Upper lobe of left lung (tissue), 6 donors: ENCODE measurements around the gene DHRS13. TPM values are rescaled to one million over a fixed set of nuclear protein-coding genes. Genes with fewer than 3 reads are reported as not detected.
A peak's percentile ranks its signal among the peaks of the same experiment; 100 is the strongest.

Experiments
- ATAC-seq, 2 donors: fragments of 200-7000 bp; cut with Tn5 transposase; one replicate each; pipeline ENCODE4 v1.9.1; 2022; ENCODE audit warnings: mild to moderate bottlenecking in 2 of 2, moderate library complexity in 2 of 2; ENCODE audit not compliant: low FRiP score in 2 of 2
- DNase-seq, 2 donors: peaks; one replicate each; pipeline ENCODE4 v3.0.0-alpha.2; 2019 to 2020
- H3K27ac ChIP-seq, 4 donors: fragments of 200-600 bp; sonication (generic); one replicate each; pipeline ENCODE4 v1.5.1; 2016 to 2019
- H3K27me3 ChIP-seq, 4 donors: fragments of 200-600 bp; sonication (generic); one replicate each; pipeline ENCODE4 v1.5.1; 2017 to 2019
- H3K36me3 ChIP-seq, 4 donors: fragments of 200-600 bp; sonication (generic); one replicate each; pipeline ENCODE4 v1.5.1; 2016 to 2019
- H3K4me1 ChIP-seq, 4 donors: fragments of 200-600 bp; sonication (generic); one replicate each; pipeline ENCODE4 v1.5.1; 2018 to 2019
- H3K4me3 ChIP-seq, 4 donors: fragments of 200-600 bp; sonication (generic); one replicate each; pipeline ENCODE4 v1.5.1; 2017 to 2019; ENCODE audit warnings: mild to moderate bottlenecking in 2 of 4, moderate library complexity in 1 of 4
- H3K9me3 ChIP-seq, 4 donors: fragments of 200-600 bp; sonication (generic); one replicate each; pipeline ENCODE4 v1.5.1; 2018 to 2019
- EP300 ChIP-seq, 4 donors: sonication (generic); formaldehyde crosslinking; IDR thresholded peaks; one replicate each; pipeline ENCODE4 v1.5.1; 2017; ENCODE audit warnings: antibody characterized with exemption in 4 of 4, control low read depth in 2 of 4
- POLR2A ChIP-seq, 4 donors: fragments of 450-650 bp; IDR thresholded peaks; one replicate each; pipeline ENCODE4 v1.5.1; 2016 to 2017; ENCODE audit warnings: antibody characterized with exemption in 4 of 4, mild to moderate bottlenecking in 2 of 4
- POLR2AphosphoS5 ChIP-seq, 2 donors: sonication (generic); formaldehyde crosslinking; IDR thresholded peaks; one replicate each; pipeline ENCODE4 v1.5.1; 2017; ENCODE audit warnings: antibody characterized with exemption in 2 of 2
- WGBS, 2 donors: methylation state at CpG; one replicate each; pipeline ENCODE4 v1.1.5; 2017 to 2018; 5-methylcytosine and 5-hydroxymethylcytosine counted together
- total RNA-seq, 6 donors: library from RNA; depleted of rRNA in 4 of 6; stranded (reverse); fragments of >200 nt in 4 of 6; gene quantifications; one replicate each; pipeline versions ENCODE4 v1.1.0 to v1.2.1, GENCODE V29; 2016 to 2021
- TF ChIP-seq, protein P1 (sequence below), 6 experiments: fragments of 450-650 bp in 4 of 6; fragments of 200-600 bp in 2 of 6; sonication (generic) in 2 of 6; IDR thresholded peaks; one replicate each; pipeline ENCODE4 v1.5.1; 2016 to 2019; ENCODE audit warnings: antibody characterized with exemption in 6 of 6
- donor health status: DM: no; HTN: no; CAD: no; lungs with moderate emphysema.
- donor health status: DM: no; HTN: yes; CAD: no; lungs with severe emphysema.

DHRS13 gene
- total RNA-seq, 6 donors from 2014 or later, result 2.1 to 21.8 (median 15.0) TPM

DNA sequence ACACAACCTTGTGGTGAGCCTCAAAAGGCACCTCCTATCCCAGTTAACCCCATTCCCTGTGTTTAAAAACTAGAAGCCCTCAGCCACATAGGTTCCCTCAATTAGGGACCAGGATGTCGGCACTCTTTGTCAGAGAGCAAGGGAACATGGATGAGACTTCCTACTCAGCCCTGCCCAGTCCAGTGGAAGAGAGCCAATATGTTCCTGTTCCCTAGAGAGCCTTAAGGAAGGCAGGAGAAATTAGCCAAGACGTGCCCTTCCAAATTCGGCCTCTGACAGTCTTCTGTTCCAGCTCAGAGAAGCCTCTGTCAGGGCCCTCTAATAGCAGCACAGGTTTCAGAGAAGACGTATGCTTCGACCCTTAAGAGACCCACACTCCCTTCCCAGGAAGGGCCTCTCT is 14.6 kb upstream of the DHRS13 start:
- Histone ChIP-seq H3K4me3 (no peak overlapping the region), H3K27me3 (no peaks in the 10 kb centered on the region), H3K36me3 (peaks cover 52 to 98% (median 87%) of the 10 kb centered on the region in 4 donors), H3K9me3 (no peaks in the 10 kb centered on the region), H3K27ac (no peak overlapping the region), H3K4me1 (peaks cover 4 to 6% (median 5%) of the 10 kb centered on the region in 4 donors)
- TF ChIP-seq POLR2A (IDR thresholded peaks at IDR 0.05) (no peak), POLR2AphosphoS5 (IDR thresholded peaks at IDR 0.05) (no peak), EP300 (IDR thresholded peaks at IDR 0.05) (no peak)
- TF ChIP-seq, protein P1, sequence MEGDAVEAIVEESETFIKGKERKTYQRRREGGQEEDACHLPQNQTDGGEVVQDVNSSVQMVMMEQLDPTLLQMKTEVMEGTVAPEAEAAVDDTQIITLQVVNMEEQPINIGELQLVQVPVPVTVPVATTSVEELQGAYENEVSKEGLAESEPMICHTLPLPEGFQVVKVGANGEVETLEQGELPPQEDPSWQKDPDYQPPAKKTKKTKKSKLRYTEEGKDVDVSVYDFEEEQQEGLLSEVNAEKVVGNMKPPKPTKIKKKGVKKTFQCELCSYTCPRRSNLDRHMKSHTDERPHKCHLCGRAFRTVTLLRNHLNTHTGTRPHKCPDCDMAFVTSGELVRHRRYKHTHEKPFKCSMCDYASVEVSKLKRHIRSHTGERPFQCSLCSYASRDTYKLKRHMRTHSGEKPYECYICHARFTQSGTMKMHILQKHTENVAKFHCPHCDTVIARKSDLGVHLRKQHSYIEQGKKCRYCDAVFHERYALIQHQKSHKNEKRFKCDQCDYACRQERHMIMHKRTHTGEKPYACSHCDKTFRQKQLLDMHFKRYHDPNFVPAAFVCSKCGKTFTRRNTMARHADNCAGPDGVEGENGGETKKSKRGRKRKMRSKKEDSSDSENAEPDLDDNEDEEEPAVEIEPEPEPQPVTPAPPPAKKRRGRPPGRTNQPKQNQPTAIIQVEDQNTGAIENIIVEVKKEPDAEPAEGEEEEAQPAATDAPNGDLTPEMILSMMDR (IDR thresholded peaks at IDR 0.05), result no peak
- DNase-seq (no peak), ATAC-seq (no peak)
- 75 to 81% methylated on average over 3 to 5 of the region's 5 CpGs for WGBS, 2 donors

DNA sequence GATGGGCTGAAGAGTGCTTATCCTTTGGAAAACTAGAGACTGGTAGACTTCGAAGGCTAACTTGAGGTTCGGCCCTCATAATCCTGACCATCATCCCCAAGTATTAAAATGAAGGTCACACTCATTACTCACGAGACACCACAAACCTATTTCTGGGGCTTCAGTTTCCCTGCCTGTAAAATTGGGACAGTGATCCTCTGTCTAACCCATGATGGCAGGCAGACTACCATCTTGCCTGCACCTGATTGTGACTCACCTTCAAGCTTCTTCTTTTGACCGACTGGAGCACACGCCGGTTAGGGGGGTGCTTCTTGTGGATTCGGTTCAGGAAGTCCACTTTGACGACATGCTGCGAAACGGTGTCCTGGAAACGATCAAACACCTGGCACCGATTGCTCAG is 14.2 kb upstream of the DHRS13 start:
- Histone ChIP-seq H3K27me3 (no peaks in the 10 kb centered on the region), H3K27ac (no peak overlapping the region), H3K4me1 (peaks cover 7 to 10% (median 9%) of the 10 kb centered on the region in 4 donors), H3K9me3 (no peaks in the 10 kb centered on the region), H3K4me3 (no peak overlapping the region), H3K36me3 (peaks cover 52 to 98% (median 87%) of the 10 kb centered on the region in 4 donors)
- ATAC-seq (no peak), DNase-seq (no peak)
- TF ChIP-seq POLR2A (IDR thresholded peaks at IDR 0.05), result no peak
- TF ChIP-seq POLR2AphosphoS5 (IDR thresholded peaks at IDR 0.05), result no peak
- TF ChIP-seq, protein P1 (IDR thresholded peaks at IDR 0.05), result no peak
- TF ChIP-seq EP300 (IDR thresholded peaks at IDR 0.05), result no peak
- 84 to 89% methylated on average over 11 to 12 of the region's 12 CpGs for WGBS, 2 donors

DNA sequence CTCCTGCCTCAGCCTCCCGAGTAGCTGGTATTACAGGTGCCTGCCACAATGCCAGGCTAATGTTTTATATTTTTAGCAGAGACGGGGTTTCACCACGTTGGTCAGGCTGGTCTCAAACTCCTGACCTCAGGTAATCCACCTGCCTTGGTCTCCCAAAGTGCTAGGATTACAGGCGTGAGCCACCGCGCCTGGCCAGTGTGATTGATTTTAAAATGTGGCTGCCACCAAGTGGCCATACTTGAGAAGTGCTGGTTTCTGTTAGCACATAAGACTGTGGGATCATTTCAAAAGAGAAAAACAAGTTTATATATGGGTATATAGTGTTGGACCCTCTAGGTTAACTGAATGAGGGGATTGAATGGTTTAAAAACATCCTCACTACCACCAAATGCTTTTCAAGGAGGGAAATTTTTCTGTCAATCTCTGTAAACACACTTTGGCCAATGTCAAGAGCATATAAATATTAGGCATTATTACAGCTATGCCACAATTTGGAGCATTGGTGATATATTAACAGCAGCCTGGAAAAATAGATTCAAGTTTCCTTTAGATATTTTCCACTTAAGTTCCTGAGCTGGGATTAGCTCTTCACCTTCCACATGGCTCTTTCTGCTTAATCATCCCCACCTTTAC is 13.5 kb upstream of the DHRS13 start:
- H3K9me3 ChIP-seq, result no peaks in the 10 kb centered on the region
- WGBS, 2 donors, result 41 to 52% methylated on average over 6 of the region's 6 CpGs
- peak; percentile 64 to 66 for ATAC-seq
- no peak overlapping the region for H3K4me3 ChIP-seq
- peak in 1 of 2 donors; percentile 52 for DNase-seq
- H3K27ac ChIP-seq, result no peak overlapping the region
- TF ChIP-seq, protein P1 (IDR thresholded peaks at IDR 0.05), result peak; percentile 47 to 71 (median 64)
- no peak for TF ChIP-seq POLR2AphosphoS5 (IDR thresholded peaks at IDR 0.05)
- TF ChIP-seq EP300 (IDR thresholded peaks at IDR 0.05), result no peak
- TF ChIP-seq POLR2A (IDR thresholded peaks at IDR 0.05), result no peak
- peaks cover 51 to 98% (median 89%) of the 10 kb centered on the region in 4 donors for H3K36me3 ChIP-seq
- H3K4me1 ChIP-seq, result peaks cover 13 to 17% (median 15%) of the 10 kb centered on the region in 4 donors
- H3K27me3 ChIP-seq, result no peaks in the 10 kb centered on the region

DNA sequence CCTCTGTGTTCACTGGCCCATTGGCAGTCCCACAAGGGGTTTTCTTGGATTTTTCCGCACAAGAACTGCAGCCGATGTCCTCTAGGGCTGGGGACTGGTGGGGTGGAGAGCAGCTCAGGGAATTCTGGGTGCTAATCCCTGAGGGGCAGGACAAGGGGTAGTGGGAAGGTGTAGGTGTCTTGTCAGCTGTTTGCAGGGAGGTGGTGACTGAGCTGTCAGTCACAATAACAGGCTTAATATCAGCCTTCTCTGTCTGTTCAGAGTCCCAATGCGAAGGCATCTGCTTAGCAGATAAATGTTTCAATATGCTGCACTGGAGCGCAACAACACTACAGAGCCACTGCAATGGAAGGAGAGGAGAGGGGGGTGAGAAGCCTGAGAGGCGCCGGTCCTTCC is 10.1 kb upstream of the DHRS13 start:
- Histone ChIP-seq H3K27me3 (no peaks in the 10 kb centered on the region), H3K4me1 (peaks cover 22 to 31% (median 24%) of the 10 kb centered on the region in 4 donors), H3K4me3 (no peak overlapping the region), H3K27ac (peak overlapping the region in 3 of 4 donors; percentile 13 to 82 (median 67)), H3K36me3 (peaks cover 47 to 98% (median 93%) of the 10 kb centered on the region in 4 donors), H3K9me3 (no peaks in the 10 kb centered on the region)
- no peak for ATAC-seq
- DNase-seq, result no peak
- TF ChIP-seq, protein P1 (IDR thresholded peaks at IDR 0.05), result no peak
- TF ChIP-seq POLR2A (IDR thresholded peaks at IDR 0.05) (no peak), EP300 (IDR thresholded peaks at IDR 0.05) (no peak), POLR2AphosphoS5 (IDR thresholded peaks at IDR 0.05) (no peak)
- 83 to 89% methylated on average over 6 of the region's 6 CpGs for WGBS, 2 donors
